GM20000 (cell line): Measurements from ENCODE around the gene CCL15.
"Not testable (repeated sequence)": the region's sequence is repeated elsewhere in the genome, so short reads cannot be mapped to it uniquely, and the experiment has no call there.

Experiments used
- DNase-seq: peaks from one replicate; pipeline ENCODE4 v3.0.0; 2012; ENCODE audit warnings: low spot score
- CTCF ChIP-seq: IDR thresholded peaks from 2 replicates; pipeline ENCODE4 v1.5.1; 2012; ENCODE audit warnings: mild to moderate bottlenecking, control low read depth; ENCODE audit errors: extremely low read depth, missing control alignments

Gene CCL15

GRCh38 chr17:36008998-36009665, 7.8 kb upstream of the CCL15 start:
- DNase-seq: no peak
- TF ChIP-seq CTCF: peak; percentile 32

GRCh38 chr17:36004594-36005108, 3.3 kb upstream of the CCL15 start:
- TF ChIP-seq CTCF: no peak
- no peak for DNase-seq

- no peak for DNase-seq
- TF ChIP-seq CTCF: no peak
Observed at GRCh38 chr17:36002631-36003030, 1.3 kb upstream of the CCL15 start.

GRCh38 chr17:36001862-36002603, 680 bp upstream of the CCL15 start:
- no peak for TF ChIP-seq CTCF
- DNase-seq: no peak

GRCh38 chr17:36000732-36001109, 632 bp downstream of the CCL15 start:
- no peak for DNase-seq
- no peak for TF ChIP-seq CTCF

GRCh38 chr17:35998756-35999155, 2.6 kb downstream of the CCL15 start:
- TF ChIP-seq CTCF: no peak
- DNase-seq: no peak

- TF ChIP-seq CTCF: no peak
- no peak for DNase-seq
Observed at GRCh38 chr17:35998018-35998545, 3.3 kb downstream of the CCL15 start.

GRCh38 chr17:35995346-35995745, 6.0 kb downstream of the CCL15 start:
- DNase-seq: not testable (repeated sequence)
